ENCODE data around the gene LRRC70.

LRRC70 gene

GRCh38 chr5:62592558-62592957 is 13.9 kb downstream of the LRRC70 start:
- no peak overlapping the region for H3K4me3 ChIP-seq (ENCODE audit: low read depth, low read length)
- TF ChIP-seq, protein P1, sequence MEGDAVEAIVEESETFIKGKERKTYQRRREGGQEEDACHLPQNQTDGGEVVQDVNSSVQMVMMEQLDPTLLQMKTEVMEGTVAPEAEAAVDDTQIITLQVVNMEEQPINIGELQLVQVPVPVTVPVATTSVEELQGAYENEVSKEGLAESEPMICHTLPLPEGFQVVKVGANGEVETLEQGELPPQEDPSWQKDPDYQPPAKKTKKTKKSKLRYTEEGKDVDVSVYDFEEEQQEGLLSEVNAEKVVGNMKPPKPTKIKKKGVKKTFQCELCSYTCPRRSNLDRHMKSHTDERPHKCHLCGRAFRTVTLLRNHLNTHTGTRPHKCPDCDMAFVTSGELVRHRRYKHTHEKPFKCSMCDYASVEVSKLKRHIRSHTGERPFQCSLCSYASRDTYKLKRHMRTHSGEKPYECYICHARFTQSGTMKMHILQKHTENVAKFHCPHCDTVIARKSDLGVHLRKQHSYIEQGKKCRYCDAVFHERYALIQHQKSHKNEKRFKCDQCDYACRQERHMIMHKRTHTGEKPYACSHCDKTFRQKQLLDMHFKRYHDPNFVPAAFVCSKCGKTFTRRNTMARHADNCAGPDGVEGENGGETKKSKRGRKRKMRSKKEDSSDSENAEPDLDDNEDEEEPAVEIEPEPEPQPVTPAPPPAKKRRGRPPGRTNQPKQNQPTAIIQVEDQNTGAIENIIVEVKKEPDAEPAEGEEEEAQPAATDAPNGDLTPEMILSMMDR (IDR thresholded peaks at IDR 0.05; ENCODE audit: borderline replicate concordance, insufficient read depth, low read depth, low read length), result no peak

- H3K4me3 ChIP-seq (ENCODE audit: low read depth, low read length), result no peak overlapping the region
- TF ChIP-seq, protein P1 (IDR thresholded peaks at IDR 0.05; ENCODE audit: borderline replicate concordance, insufficient read depth, low read depth, low read length), result no peak
Observed at GRCh38 chr5:62593331-62593730, 14.7 kb downstream of the LRRC70 start.

GRCh38 chr5:62594364-62594984 is 15.9 kb downstream of the LRRC70 start:
- no peak overlapping the region for H3K4me3 ChIP-seq (ENCODE audit: low read depth, low read length)
- TF ChIP-seq, protein P1 (IDR thresholded peaks at IDR 0.05; ENCODE audit: borderline replicate concordance, insufficient read depth, low read depth, low read length), result no peak

GRCh38 chr5:62596096-62596495 is 17.5 kb downstream of the LRRC70 start:
- H3K4me3 ChIP-seq (ENCODE audit: low read depth, low read length), result no peak overlapping the region
- TF ChIP-seq, protein P1 (IDR thresholded peaks at IDR 0.05; ENCODE audit: borderline replicate concordance, insufficient read depth, low read depth, low read length), result no peak

DNA sequence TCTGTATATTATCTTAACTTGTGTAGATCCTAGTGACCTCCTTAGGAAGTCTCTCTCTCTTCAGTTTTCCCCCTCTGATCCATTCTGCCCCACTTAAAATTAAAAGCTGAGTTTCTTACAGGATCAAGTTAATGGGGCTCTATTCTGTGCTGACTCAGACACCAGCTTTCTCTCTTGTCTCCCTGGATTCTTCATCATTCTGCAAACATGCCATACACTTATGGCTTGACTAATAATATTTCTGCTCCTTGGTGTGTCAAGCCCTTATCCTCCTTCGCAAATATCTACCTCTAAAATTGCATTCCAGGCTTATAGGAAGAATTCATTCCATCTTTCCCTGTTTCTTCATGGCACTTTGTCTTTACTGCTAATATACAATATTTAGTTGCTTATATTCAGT is 18.1 kb downstream of the LRRC70 start:
- TF ChIP-seq, protein P1 (IDR thresholded peaks at IDR 0.05; ENCODE audit: borderline replicate concordance, insufficient read depth, low read depth, low read length), result no peak
- H3K4me3 ChIP-seq (ENCODE audit: low read depth, low read length), result no peak overlapping the region

DNA sequence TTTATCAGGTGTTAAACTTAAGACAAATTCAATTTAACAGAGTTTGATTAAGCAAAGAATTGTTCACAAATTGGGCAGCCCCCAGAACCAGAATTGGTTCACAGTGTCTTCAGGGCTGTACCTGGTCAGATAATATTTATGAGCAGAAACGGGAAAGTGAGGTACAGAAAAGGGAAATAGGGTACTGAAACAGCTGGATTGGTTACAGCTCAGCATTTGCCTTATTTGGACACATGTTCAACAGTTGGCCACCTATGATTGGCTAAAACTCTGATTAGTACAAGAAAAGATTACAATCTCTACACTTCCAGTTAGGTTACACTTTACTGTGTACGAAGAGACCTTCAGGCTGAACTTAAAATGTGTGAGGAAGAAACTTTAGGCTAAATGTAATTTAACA is 18.7 kb downstream of the LRRC70 start:
- H3K4me3 ChIP-seq (ENCODE audit: low read depth, low read length), result no peak overlapping the region
- TF ChIP-seq, protein P1 (IDR thresholded peaks at IDR 0.05; ENCODE audit: borderline replicate concordance, insufficient read depth, low read depth, low read length), result no peak

DNA sequence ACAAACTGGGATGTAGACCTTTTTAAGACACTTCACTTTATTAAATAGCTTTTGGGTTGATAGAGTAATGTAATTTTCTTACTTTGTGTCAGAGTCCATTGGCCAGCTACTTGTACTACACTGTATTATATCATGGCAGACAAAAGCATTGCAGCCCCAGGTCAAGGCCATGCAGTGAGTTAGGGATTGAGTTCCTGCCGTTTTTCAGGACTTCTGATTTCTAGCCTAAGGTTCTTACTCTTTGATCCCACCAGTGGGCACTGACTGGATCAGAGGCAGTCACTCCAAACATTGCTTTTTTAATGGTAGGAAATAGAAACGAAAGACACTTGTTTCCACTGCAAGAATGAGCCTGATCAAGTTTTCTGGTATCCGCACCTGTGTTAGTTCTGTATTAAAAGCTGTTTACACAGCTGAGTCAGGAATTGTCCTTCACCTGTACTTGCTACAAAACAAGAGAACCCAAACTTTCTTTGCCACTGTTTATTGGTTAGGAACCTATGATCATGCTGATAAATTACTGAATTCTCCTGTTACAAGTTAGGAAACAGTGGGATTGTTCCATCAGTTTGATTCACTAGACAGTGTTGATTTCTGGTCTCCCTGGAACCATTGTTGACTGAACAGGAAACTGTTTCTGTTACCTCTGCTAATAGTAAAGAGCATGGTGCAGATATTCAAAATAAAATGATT is 22.1 kb downstream of the LRRC70 start:
- H3K4me3 ChIP-seq (ENCODE audit: low read depth, low read length), result no peak overlapping the region
- TF ChIP-seq, protein P1 (IDR thresholded peaks at IDR 0.05; ENCODE audit: borderline replicate concordance, insufficient read depth, low read depth, low read length), result no peak
